ENCODE data around the gene GBA2. TPM values are rescaled to one million over a fixed set of nuclear protein-coding genes. Genes with fewer than 3 reads are reported as not detected.
A peak's percentile ranks its signal among the peaks of the same experiment; 100 is the strongest.

GBA2 gene
- total and polyA plus RNA-seq, 2 experiments from 2014 or later = 32.1 to 80.1 TPM

- Histone ChIP-seq H3K36me3 (ENCODE audit: insufficient read depth) (peaks cover 26% of the 10 kb centered on the region), H3F3A (replicated peaks; ENCODE audit: low read depth) (peaks cover 10% of the 10 kb centered on the region; the same call in 1 of the 2 replicates), H3K27ac (ENCODE audit: low read depth) (no peak overlapping the region), H4K20me1 (replicated peaks; ENCODE audit: insufficient read depth) (peaks cover 6% of the 10 kb centered on the region; the same call in 1 of the 2 replicates), H3K27me3 (ENCODE audit: insufficient read depth) (no peaks in the 10 kb centered on the region), H3K4me1 (ENCODE audit: insufficient read depth) (peaks cover 17% of the 10 kb centered on the region; the same call in 1 of the 2 replicates), H3K79me2 (replicated peaks; ENCODE audit: insufficient read depth) (peaks cover 22% of the 10 kb centered on the region), H3K9me2 (ENCODE audit: insufficient read depth) (no peaks in the 10 kb centered on the region), H3K4me3 (no peak overlapping the region), H2AFZ (no peak overlapping the region), H3K4me2 (no peak overlapping the region; the same call in 1 of the 2 replicates)
- Mint-ChIP-seq H3K27ac (no peak overlapping the region; the same call in 1 of the 2 replicates), H3K4me1 (peaks cover 33% of the 10 kb centered on the region), H3K4me3 (peak overlapping the region; percentile 38), H3K36me3 (ENCODE audit: low read depth) (peaks cover 65% of the 10 kb centered on the region), H3K27me3 (ENCODE audit: insufficient read depth, low read depth, poor library complexity) (peaks cover 3% of the 10 kb centered on the region), H3K9me3 (no peaks in the 10 kb centered on the region; the same call in 1 of the 3 replicates)
- TF ChIP-seq STAT1 (IDR thresholded peaks at IDR 0.05; ENCODE audit: unreplicated experiment) (no peak), ZNF114 (CRISPR knock-in tag; IDR thresholded peaks at IDR 0.05) (no peak), POLR2AphosphoS5 (IDR thresholded peaks at IDR 0.05; ENCODE audit: low read depth) (no peak), ZNF462 (CRISPR knock-in tag; IDR thresholded peaks at IDR 0.05) (no peak), JUNB (IDR thresholded peaks at IDR 0.05; ENCODE audit: unreplicated experiment) (no peak), EZH2phosphoT487 (IDR thresholded peaks at IDR 0.05; ENCODE audit: unreplicated experiment) (no peak), ZNF331 (CRISPR knock-in tag; IDR thresholded peaks at IDR 0.05; ENCODE audit: low read depth) (no peak), NANOG (IDR thresholded peaks at IDR 0.05; ENCODE audit: borderline replicate concordance) (no peak), EZH2 (IDR thresholded peaks at IDR 0.05; ENCODE audit: low read depth, unreplicated experiment) (no peak), CREB1 (CRISPR knock-in tag; IDR thresholded peaks at IDR 0.05; ENCODE audit: low read depth) (no peak)
- TF ChIP-seq, protein P1, sequence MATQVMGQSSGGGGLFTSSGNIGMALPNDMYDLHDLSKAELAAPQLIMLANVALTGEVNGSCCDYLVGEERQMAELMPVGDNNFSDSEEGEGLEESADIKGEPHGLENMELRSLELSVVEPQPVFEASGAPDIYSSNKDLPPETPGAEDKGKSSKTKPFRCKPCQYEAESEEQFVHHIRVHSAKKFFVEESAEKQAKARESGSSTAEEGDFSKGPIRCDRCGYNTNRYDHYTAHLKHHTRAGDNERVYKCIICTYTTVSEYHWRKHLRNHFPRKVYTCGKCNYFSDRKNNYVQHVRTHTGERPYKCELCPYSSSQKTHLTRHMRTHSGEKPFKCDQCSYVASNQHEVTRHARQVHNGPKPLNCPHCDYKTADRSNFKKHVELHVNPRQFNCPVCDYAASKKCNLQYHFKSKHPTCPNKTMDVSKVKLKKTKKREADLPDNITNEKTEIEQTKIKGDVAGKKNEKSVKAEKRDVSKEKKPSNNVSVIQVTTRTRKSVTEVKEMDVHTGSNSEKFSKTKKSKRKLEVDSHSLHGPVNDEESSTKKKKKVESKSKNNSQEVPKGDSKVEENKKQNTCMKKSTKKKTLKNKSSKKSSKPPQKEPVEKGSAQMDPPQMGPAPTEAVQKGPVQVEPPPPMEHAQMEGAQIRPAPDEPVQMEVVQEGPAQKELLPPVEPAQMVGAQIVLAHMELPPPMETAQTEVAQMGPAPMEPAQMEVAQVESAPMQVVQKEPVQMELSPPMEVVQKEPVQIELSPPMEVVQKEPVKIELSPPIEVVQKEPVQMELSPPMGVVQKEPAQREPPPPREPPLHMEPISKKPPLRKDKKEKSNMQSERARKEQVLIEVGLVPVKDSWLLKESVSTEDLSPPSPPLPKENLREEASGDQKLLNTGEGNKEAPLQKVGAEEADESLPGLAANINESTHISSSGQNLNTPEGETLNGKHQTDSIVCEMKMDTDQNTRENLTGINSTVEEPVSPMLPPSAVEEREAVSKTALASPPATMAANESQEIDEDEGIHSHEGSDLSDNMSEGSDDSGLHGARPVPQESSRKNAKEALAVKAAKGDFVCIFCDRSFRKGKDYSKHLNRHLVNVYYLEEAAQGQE (IDR thresholded peaks at IDR 0.05; ENCODE audit: unreplicated experiment) = no peak
- TF ChIP-seq, protein P2, sequence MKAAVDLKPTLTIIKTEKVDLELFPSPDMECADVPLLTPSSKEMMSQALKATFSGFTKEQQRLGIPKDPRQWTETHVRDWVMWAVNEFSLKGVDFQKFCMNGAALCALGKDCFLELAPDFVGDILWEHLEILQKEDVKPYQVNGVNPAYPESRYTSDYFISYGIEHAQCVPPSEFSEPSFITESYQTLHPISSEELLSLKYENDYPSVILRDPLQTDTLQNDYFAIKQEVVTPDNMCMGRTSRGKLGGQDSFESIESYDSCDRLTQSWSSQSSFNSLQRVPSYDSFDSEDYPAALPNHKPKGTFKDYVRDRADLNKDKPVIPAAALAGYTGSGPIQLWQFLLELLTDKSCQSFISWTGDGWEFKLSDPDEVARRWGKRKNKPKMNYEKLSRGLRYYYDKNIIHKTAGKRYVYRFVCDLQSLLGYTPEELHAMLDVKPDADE (IDR thresholded peaks at IDR 0.05) = no peak
- TF ChIP-seq, protein P3, sequence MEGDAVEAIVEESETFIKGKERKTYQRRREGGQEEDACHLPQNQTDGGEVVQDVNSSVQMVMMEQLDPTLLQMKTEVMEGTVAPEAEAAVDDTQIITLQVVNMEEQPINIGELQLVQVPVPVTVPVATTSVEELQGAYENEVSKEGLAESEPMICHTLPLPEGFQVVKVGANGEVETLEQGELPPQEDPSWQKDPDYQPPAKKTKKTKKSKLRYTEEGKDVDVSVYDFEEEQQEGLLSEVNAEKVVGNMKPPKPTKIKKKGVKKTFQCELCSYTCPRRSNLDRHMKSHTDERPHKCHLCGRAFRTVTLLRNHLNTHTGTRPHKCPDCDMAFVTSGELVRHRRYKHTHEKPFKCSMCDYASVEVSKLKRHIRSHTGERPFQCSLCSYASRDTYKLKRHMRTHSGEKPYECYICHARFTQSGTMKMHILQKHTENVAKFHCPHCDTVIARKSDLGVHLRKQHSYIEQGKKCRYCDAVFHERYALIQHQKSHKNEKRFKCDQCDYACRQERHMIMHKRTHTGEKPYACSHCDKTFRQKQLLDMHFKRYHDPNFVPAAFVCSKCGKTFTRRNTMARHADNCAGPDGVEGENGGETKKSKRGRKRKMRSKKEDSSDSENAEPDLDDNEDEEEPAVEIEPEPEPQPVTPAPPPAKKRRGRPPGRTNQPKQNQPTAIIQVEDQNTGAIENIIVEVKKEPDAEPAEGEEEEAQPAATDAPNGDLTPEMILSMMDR (conservative IDR thresholded peaks at IDR 0.05; ENCODE audit: low read depth in 2 of 2) = no peak
- no peak for ATAC-seq
- no peak for DNase-seq (ENCODE audit: low spot score)
These were observed 61.7 kb downstream of the GBA2 start for GRCh38 chr9:35687306-35687705.

Measured in GM23338 (cell line).